A549 (cell line): ENCODE measurements around the gene TMCO4. TPM values are rescaled to one million over a fixed set of nuclear protein-coding genes. Genes with fewer than 3 reads are reported as not detected.

Experiments used
- ATAC-seq, 2 experiments: fragments of 200-7000 bp in 1 of 2; fragments of >200 bp in 1 of 2; cut with Nextera tagmentation in 1 of 2; cut with Tn5 transposase in 1 of 2; 3 replicates each; pipeline versions ENCODE4 v1.8.0 to v1.9.1; 2018 to 2020; ENCODE audit warnings: mild to moderate bottlenecking in 1 of 2, moderate library complexity in 1 of 2
- CTCF ChIA-PET: fragments of 300-600 bp; sonication (Branson Sonifier 250); formaldehyde crosslinking; extraction: SDS; loops from one replicate; lab custom pipeline; 2021; ENCODE audit warnings: antibody characterized with exemption, inconsistent platforms; lab: Yijun Ruan, JAX
- POLR2A ChIA-PET: fragments of 350-600 bp; formaldehyde crosslinking; extraction: SDS; loops from one replicate; lab custom pipeline; 2021; ENCODE audit warnings: antibody characterized with exemption, inconsistent platforms; lab: Yijun Ruan, JAX
- DNase-seq, 2 experiments: peaks; one replicate each; pipeline versions ENCODE4 v3.0.0 to v3.0.0-alpha.2; 2011 to 2016; ENCODE audit warnings: low read depth in 1 of 2, low spot score in 1 of 2
- FAIRE-seq: peaks from 2 replicates; lab custom pipeline; 2011; peaks lifted over from hg19 to GRCh38; lab: Jason Lieb, UNC
- H3K27ac ChIP-seq, 2 experiments: fragments of >200 bp; sonication (Bioruptor Twin); formaldehyde crosslinking; 3 replicates each; pipeline ENCODE4 v1.5.1; 2016 to 2017
- H3K4me1 ChIP-seq: fragments of >200 bp; sonication (Bioruptor Twin); formaldehyde crosslinking; 3 replicates; pipeline ENCODE4 v1.6.1; 2016
- H3K4me2 ChIP-seq: fragments of >200 bp; sonication (Bioruptor Twin); formaldehyde crosslinking; 3 replicates; pipeline ENCODE4 v1.6.1; 2016
- H3K4me3 ChIP-seq: fragments of >200 bp; sonication (Bioruptor Twin); formaldehyde crosslinking; 3 replicates; pipeline ENCODE4 v1.5.1; 2016
- H3K9me3 ChIP-seq: fragments of >200 bp; sonication (Bioruptor Twin); formaldehyde crosslinking; 3 replicates; pipeline ENCODE4 v1.6.1; 2016
- CBX8 ChIP-seq: fragments of 200-600 bp; sonication (generic); IDR thresholded peaks from 2 replicates; pipeline ENCODE4 v1.6.1; 2016
- CHD2 ChIP-seq: fragments of 150-350 bp; IDR thresholded peaks from 2 replicates; pipeline ENCODE4 v1.6.1; 2014; ENCODE audit warnings: low read length; ENCODE audit not compliant: partially characterized antibody
- CHD4 ChIP-seq: fragments of 200-600 bp; sonication (generic); IDR thresholded peaks from 2 replicates; pipeline ENCODE4 v1.6.1; 2016; ENCODE audit warnings: antibody characterized with exemption, mild to moderate bottlenecking, borderline replicate concordance
- EHF ChIP-seq: fragments of 250-450 bp; sonication (Bioruptor Pico); IDR thresholded peaks from 2 replicates; pipeline ENCODE4 v1.5.0; 2020; ENCODE audit warnings: mild to moderate bottlenecking
- ESRRA ChIP-seq: fragments of 150-350 bp; IDR thresholded peaks from 2 replicates; pipeline ENCODE4 v1.6.1; 2014; ENCODE audit warnings: mild to moderate bottlenecking, low read length, borderline replicate concordance
- FOSL2 ChIP-seq, 2 experiments: fragments of 450-650 bp in 1 of 2; fragments of >200 bp in 1 of 2; sonication (Bioruptor Twin) in 1 of 2; formaldehyde crosslinking; IDR thresholded peaks; 2 replicates each; pipeline versions ENCODE4 v1.5.0 to v1.6.1; 2016 to 2020; ENCODE audit warnings: mild to moderate bottlenecking in 1 of 2, moderate library complexity in 1 of 2
- FOXS1 ChIP-seq: fragments of 250-450 bp; sonication (Bioruptor Pico); IDR thresholded peaks from 2 replicates; pipeline ENCODE4 v1.5.0; 2020; ENCODE audit warnings: mild to moderate bottlenecking, moderate library complexity
- GATA3 ChIP-seq: IDR thresholded peaks from 2 replicates; pipeline ENCODE4 v1.6.1; 2012; ENCODE audit warnings: borderline replicate concordance
- HDAC2 ChIP-seq: fragments of 200-600 bp; sonication (generic); IDR thresholded peaks from 2 replicates; pipeline ENCODE4 v1.6.1; 2016
- HES2 ChIP-seq: fragments of >200 bp; sonication (Bioruptor Twin); formaldehyde crosslinking; IDR thresholded peaks from 2 replicates; pipeline ENCODE4 v1.6.1; 2016
- JUN ChIP-seq, 2 experiments: fragments of >200 bp; sonication (Bioruptor Twin); formaldehyde crosslinking; IDR thresholded peaks; 2 replicates in 1 of 2; 3 replicates in 1 of 2; pipeline ENCODE4 v1.6.1; 2016 to 2017
- JUNB ChIP-seq: fragments of >200 bp; sonication (Bioruptor Twin); formaldehyde crosslinking; IDR thresholded peaks from 2 replicates; pipeline ENCODE4 v1.6.1; 2016
- KDM1A ChIP-seq: fragments of 200-600 bp; sonication (generic); IDR thresholded peaks from 2 replicates; pipeline ENCODE4 v1.6.1; 2016; ENCODE audit warnings: low read depth, mild to moderate bottlenecking
- MAFK ChIP-seq: fragments of 450-650 bp; IDR thresholded peaks from 2 replicates; pipeline ENCODE4 v1.6.1; 2014; ENCODE audit not compliant: partially characterized antibody
- NFE2L2 ChIP-seq: fragments of 150-350 bp; conservative IDR thresholded peaks from 2 replicates; pipeline ENCODE4 v1.6.1; 2014; ENCODE audit warnings: low read length
- NR3C1 ChIP-seq: fragments of >200 bp; sonication (Bioruptor Twin); formaldehyde crosslinking; IDR thresholded peaks from 3 replicates; pipeline ENCODE4 v1.6.1; 2017
- RAD21 ChIP-seq, 2 experiments: fragments of >200 bp in 1 of 2; sonication (Bioruptor Twin) in 1 of 2; formaldehyde crosslinking in 1 of 2; IDR thresholded peaks in 1 of 2; conservative IDR thresholded peaks in 1 of 2; 2 replicates in 1 of 2; 3 replicates in 1 of 2; pipeline ENCODE4 v1.6.1; 2012 to 2018; ENCODE audit warnings: inconsistent platforms in 1 of 2
- USF2 ChIP-seq: fragments of 450-650 bp; IDR thresholded peaks from 2 replicates; pipeline ENCODE4 v1.6.1; 2014; ENCODE audit warnings: antibody characterized with exemption
- ZC3H11A ChIP-seq: fragments of 450-650 bp; IDR thresholded peaks from 2 replicates; pipeline ENCODE4 v1.6.1; 2014; ENCODE audit warnings: antibody characterized with exemption, mild to moderate bottlenecking
- ZSCAN20 ChIP-seq: fragments of 250-450 bp; sonication (Bioruptor Pico); IDR thresholded peaks from 2 replicates; pipeline ENCODE4 v1.8.0; 2022; ENCODE audit warnings: mild to moderate bottlenecking, moderate library complexity
- WGBS: methylation state at CpG from one replicate; pipeline ENCODE4 v1.1.6; 2017; ENCODE audit errors: missing lambda C conversion rate; 5-methylcytosine and 5-hydroxymethylcytosine counted together
- polyA plus RNA-seq, 4 experiments: library from polyadenylated mRNA; depleted of rRNA in 3 of 4; stranded (reverse); fragments of >200 nt; fragmentation: RNase III in 1 of 4; extraction: RNeasy Plus Mini Kit Qiagen cat#74134 plus additional on column Dnase treatment in 1 of 4; gene quantifications; 2 replicates in 3 of 4; 3 replicates in 1 of 4; pipeline ENCODE4 v1.2.3, GENCODE V29; 2011 to 2017
- TF ChIP-seq, protein P1 (sequence below): IDR thresholded peaks from 2 replicates; pipeline ENCODE4 v1.6.1; 2012; ENCODE audit warnings: low read depth, borderline replicate concordance
- TF ChIP-seq, protein P2 (sequence below): fragments of >200 bp; sonication (Bioruptor Twin); formaldehyde crosslinking; IDR thresholded peaks from 3 replicates; pipeline ENCODE4 v1.6.1; 2016

The TMCO4 gene
- polyA plus RNA-seq, 2 of the 4 experiments (the other 2 are of a cell fraction) = 4.0 to 4.6 TPM

DNA sequence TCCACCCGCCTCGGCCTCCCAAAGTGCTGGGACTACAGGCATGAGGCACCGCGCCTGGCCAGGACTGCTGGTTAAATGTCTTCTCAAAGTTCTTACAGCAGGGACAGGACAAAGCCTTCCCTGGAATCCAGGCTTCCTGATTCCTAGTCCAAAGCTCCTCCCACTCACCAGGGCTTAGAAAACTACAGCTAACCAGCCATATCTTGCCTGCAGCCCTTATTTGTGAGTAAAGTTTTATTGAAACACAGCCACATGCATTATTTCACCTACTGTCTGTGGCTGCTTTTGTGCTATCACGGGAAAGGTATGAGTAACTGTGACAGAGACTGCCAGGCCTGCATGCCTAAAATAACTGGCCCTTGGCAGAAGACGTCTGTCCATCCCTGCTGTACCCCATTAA is 24.4 kb downstream of the TMCO4 start:
- Histone ChIP-seq H3K27ac (no peak overlapping the region), H3K4me3 (no peak overlapping the region), H3K9me3 (no peaks in the 10 kb centered on the region), H3K4me1 (no peaks in the 10 kb centered on the region), H3K4me2 (no peak overlapping the region)
- TF ChIP-seq FOXS1 (CRISPR knock-in tag) (no peak), JUNB (no peak), GATA3 (no peak), EHF (CRISPR knock-in tag) (no peak), CHD2 (no peak), USF2 (no peak), RAD21 (conservative IDR thresholded peaks at IDR 0.05 in 1 of 2, IDR thresholded peaks at IDR 0.05 in 1 of 2) (no peak), MAFK (no peak), FOSL2 (IDR thresholded peaks at IDR 0.05) (no peak), FOSL2 (CRISPR knock-in tag; IDR thresholded peaks at IDR 0.05) (no peak), JUN (IDR thresholded peaks at IDR 0.05) (no peak), ESRRA (no peak), HES2 (no peak), NR3C1 (no peak), CHD4 (no peak)
- TF ChIP-seq, protein P1, sequence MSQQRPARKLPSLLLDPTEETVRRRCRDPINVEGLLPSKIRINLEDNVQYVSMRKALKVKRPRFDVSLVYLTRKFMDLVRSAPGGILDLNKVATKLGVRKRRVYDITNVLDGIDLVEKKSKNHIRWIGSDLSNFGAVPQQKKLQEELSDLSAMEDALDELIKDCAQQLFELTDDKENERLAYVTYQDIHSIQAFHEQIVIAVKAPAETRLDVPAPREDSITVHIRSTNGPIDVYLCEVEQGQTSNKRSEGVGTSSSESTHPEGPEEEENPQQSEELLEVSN = no peak
- TF ChIP-seq, protein P2, sequence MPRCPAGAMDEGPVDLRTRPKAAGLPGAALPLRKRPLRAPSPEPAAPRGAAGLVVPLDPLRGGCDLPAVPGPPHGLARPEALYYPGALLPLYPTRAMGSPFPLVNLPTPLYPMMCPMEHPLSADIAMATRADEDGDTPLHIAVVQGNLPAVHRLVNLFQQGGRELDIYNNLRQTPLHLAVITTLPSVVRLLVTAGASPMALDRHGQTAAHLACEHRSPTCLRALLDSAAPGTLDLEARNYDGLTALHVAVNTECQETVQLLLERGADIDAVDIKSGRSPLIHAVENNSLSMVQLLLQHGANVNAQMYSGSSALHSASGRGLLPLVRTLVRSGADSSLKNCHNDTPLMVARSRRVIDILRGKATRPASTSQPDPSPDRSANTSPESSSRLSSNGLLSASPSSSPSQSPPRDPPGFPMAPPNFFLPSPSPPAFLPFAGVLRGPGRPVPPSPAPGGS = no peak
- 82% methylated on average over 6 of the region's 6 CpGs for WGBS
- DNase-seq (no peak), FAIRE-seq (no peak), ATAC-seq (no peak)
- POLR2A ChIA-PET = no interaction called here
- CTCF ChIA-PET = interaction anchor here (1.6 kb wide), 1 partner anchor 14 kb away, joined by 5 read pairs; no protein-coding TSS in a partner anchor

DNA sequence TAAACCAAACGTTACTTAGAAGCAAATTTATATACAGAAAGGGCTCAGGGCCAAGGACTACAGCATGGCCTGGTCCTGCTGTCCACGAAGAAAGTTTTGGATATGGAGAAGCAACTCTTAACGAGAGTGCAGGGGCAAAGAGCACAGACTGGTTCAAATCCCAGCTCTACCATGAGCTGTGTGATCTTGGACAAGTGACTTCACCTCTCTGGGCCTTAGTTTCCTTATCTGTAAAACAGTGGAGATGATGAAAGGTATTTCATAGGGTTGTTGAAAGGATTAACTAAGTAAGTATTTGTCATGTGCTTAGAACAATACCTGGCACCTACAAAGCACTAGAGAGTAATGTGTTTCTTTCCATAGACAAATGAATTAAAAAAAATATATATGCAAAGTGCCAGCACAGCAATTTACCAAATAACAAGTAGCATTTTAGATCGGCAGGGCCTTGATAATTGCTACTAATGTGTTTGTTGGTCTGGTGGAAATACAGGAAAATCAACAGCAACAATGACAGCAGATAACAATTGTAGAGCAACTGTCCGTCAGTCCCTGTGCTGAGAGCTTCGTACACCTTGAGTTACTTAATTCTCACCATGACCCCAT is 25.4 kb downstream of the TMCO4 start:
- no peak for FAIRE-seq
- H3K4me1 ChIP-seq = no peaks in the 10 kb centered on the region
- peak; percentile 53 for TF ChIP-seq MAFK
- TF ChIP-seq ZC3H11A = no peak
- TF ChIP-seq KDM1A = no peak
- TF ChIP-seq, all 56 proteins: peak for 1
- Histone ChIP-seq H3K4me2 (no peak overlapping the region), H3K27ac (no peak overlapping the region), H3K9me3 (no peaks in the 10 kb centered on the region), H3K4me3 (no peak overlapping the region)
- 68% methylated on average over 6 of the region's 6 CpGs for WGBS
- POLR2A ChIA-PET = no interaction called here
- DNase-seq (no peak), ATAC-seq (no peak)
- CTCF ChIA-PET = interaction anchor here (3.0 kb wide), 1 partner anchor 13 kb away, joined by 16 read pairs; no protein-coding TSS in a partner anchor

- ChIA-PET POLR2A (no interaction called here), CTCF (interaction anchor here (1.4 to 3.0 kb wide), 2 partner anchors 12 to 111 kb away, joined by 3 to 16 read pairs; no protein-coding TSS in a partner anchor)
- no peak for FAIRE-seq
- DNase-seq = no peak
- Histone ChIP-seq H3K9me3 (no peaks in the 10 kb centered on the region), H3K4me2 (no peak overlapping the region), H3K4me3 (no peak overlapping the region), H3K27ac (no peak overlapping the region), H3K4me1 (no peaks in the 10 kb centered on the region)
- 89% methylated on average over 4 of the region's 4 CpGs for WGBS
- TF ChIP-seq CBX8 (no peak), ZSCAN20 (no peak), NFE2L2 (no peak), MAFK (no peak), HDAC2 (no peak)
- ATAC-seq = no peak
These were observed 26.2 kb downstream of the TMCO4 start for GRCh38 chr1:19773485-19773884.
